Caco-2 (cell line): ENCODE results near the gene ATAD3C. TPM values are rescaled to one million over a fixed set of nuclear protein-coding genes. Genes with fewer than 3 reads are reported as not detected.
"Not testable (repeated sequence)": the region's sequence is repeated elsewhere in the genome, so short reads cannot be mapped to it uniquely, and the experiment has no call there.

Source experiments
- BruUV-seq: library from RNA; stranded (reverse); fragments of 400-500 nt; replicated peaks from 2 replicates; lab custom pipeline; 2021; lab: Mats Ljungman, UMichigan
- CTCF ChIA-PET: fragments of 300-600 bp; sonication (Branson Sonifier 250); formaldehyde crosslinking; loops from one replicate; lab custom pipeline; 2022; ENCODE audit warnings: antibody characterized with exemption; lab: Charles Lee
- POLR2A ChIA-PET: fragments of 300-600 bp; sonication (Branson Sonifier 250); formaldehyde crosslinking; loops from one replicate; lab custom pipeline; 2022; ENCODE audit warnings: antibody characterized with exemption; lab: Charles Lee
- DNase-seq, 2 experiments: peaks; one replicate each; pipeline versions ENCODE4 v3.0.0 to v3.0.0-alpha.2; 2020 to 2022
- H3K27me3 ChIP-seq: replicated peaks from 2 replicates; pipeline ENCODE4 v1.6.0; 2011; ENCODE audit warnings: low read length; ENCODE audit not compliant: control insufficient read depth, insufficient read depth
- H3K36me3 ChIP-seq: 2 replicates; pipeline ENCODE4 v1.5.1; 2011; ENCODE audit warnings: low read length; ENCODE audit not compliant: control insufficient read depth, insufficient read depth
- H3K4me1 ChIP-seq: fragments of 250-450 bp; sonication (Bioruptor Pico); 2 replicates; pipeline ENCODE4 v1.5.1; 2020; ENCODE audit warnings: mild to moderate bottlenecking
- H3K4me3 ChIP-seq: 2 replicates; pipeline ENCODE4 v1.5.1; 2011; ENCODE audit warnings: low read depth, mild to moderate bottlenecking, control low read depth, low read length
- H3K9me3 ChIP-seq: fragments of 250-450 bp; sonication (Bioruptor Pico); 2 replicates; pipeline ENCODE4 v1.5.1; 2020; ENCODE audit warnings: mild to moderate bottlenecking, moderate library complexity
- H3K27ac Mint-ChIP-seq: one replicate; pipeline ENCODE4 v1.8.0; 2022; ENCODE audit warnings: mixed read lengths; ENCODE audit not compliant: unreplicated experiment
- H3K27me3 Mint-ChIP-seq: one replicate; pipeline ENCODE4 v1.8.0; 2022; ENCODE audit warnings: mixed read lengths; ENCODE audit not compliant: insufficient read depth, unreplicated experiment
- H3K36me3 Mint-ChIP-seq: one replicate; pipeline ENCODE4 v1.8.0; 2022; ENCODE audit warnings: mild to moderate bottlenecking, mixed read lengths; ENCODE audit not compliant: insufficient read depth, unreplicated experiment
- H3K4me1 Mint-ChIP-seq: one replicate; pipeline ENCODE4 v1.8.0; 2022; ENCODE audit warnings: low read depth, mixed read lengths; ENCODE audit not compliant: unreplicated experiment
- H3K4me3 Mint-ChIP-seq: one replicate; pipeline ENCODE4 v1.8.0; 2022; ENCODE audit warnings: mild to moderate bottlenecking, moderate library complexity, mixed read lengths; ENCODE audit not compliant: unreplicated experiment
- H3K9me3 Mint-ChIP-seq: one replicate; pipeline ENCODE4 v1.8.0; 2022; ENCODE audit warnings: mixed read lengths; ENCODE audit not compliant: unreplicated experiment
- CTCF ChIP-seq, 2 experiments: fragments of 200-600 bp in 1 of 2; IDR thresholded peaks; 1 replicate in 1 of 2; 2 replicates in 1 of 2; pipeline versions ENCODE4 v1.5.1 to v1.8.0; 2011 to 2022; ENCODE audit warnings: antibody characterized with exemption in 1 of 2, control low read depth in 1 of 2, inconsistent platforms in 1 of 2, low read depth in 1 of 2, low read length in 1 of 2, mild to moderate bottlenecking in 1 of 2, moderate library complexity in 1 of 2; ENCODE audit not compliant: insufficient read depth in 1 of 2, severe bottlenecking in 1 of 2, unreplicated experiment in 1 of 2
- intact Hi-C: fragments of 100-400 bp; cut with micrococcal nuclease; formaldehyde crosslinking; loops from one replicate; pipeline ENCODE4 v1.10.0; 2022; ENCODE audit not compliant: unreplicated experiment
- total RNA-seq: library from RNA; stranded (reverse); gene quantifications from 2 replicates; pipeline ENCODE4 v1.2.3, GENCODE V29; 2022

The ATAD3C gene
- total RNA-seq, 1 experiment from 2014 or later = 0.95 TPM

GRCh38 chr1:1402072-1402900, 47.2 kb upstream of the ATAD3C start:
- peak; percentile 56 to 60 for DNase-seq
- H3K27ac Mint-ChIP-seq = peak overlapping the region; percentile 74
- H3K4me1 Mint-ChIP-seq = peaks cover 12% of the 10 kb centered on the region
- intact Hi-C loops = no loop called here
- H3K27me3 Mint-ChIP-seq = no peaks in the 10 kb centered on the region
- no peaks in the 10 kb centered on the region for H3K9me3 Mint-ChIP-seq
- CTCF ChIA-PET = interaction anchor here (0.6 to 1.0 kb wide), 3 partner anchors 31 to 139 kb away, joined by 3 read pairs; no protein-coding TSS in a partner anchor
- peaks cover 4% of the 10 kb centered on the region; the same call in 1 of the 2 replicates for H3K36me3 ChIP-seq
- no peaks in the 10 kb centered on the region for H3K27me3 ChIP-seq
- H3K4me3 ChIP-seq = no peak overlapping the region
- no peaks in the 10 kb centered on the region for H3K9me3 ChIP-seq
- peak; percentile 33 to 45 for TF ChIP-seq CTCF (IDR thresholded peaks at IDR 0.05; ENCODE audit: insufficient read depth in 1 of 2, low read depth in 1 of 2, low read length in 1 of 2, severe bottlenecking in 1 of 2, unreplicated experiment in 1 of 2)
- peaks cover 89% of the 10 kb centered on the region for H3K36me3 Mint-ChIP-seq
- H3K4me3 Mint-ChIP-seq = no peak overlapping the region
- POLR2A ChIA-PET = interaction anchor here (0.5 to 1.1 kb wide), 2 partner anchors 28 to 102 kb away, joined by 3 to 4 read pairs; no protein-coding TSS in a partner anchor
- BruUV-seq = no TSS peak
- peaks cover 19% of the 10 kb centered on the region for H3K4me1 ChIP-seq

GRCh38 chr1:1402901-1403392, 46.5 kb upstream of the ATAD3C start:
- peaks cover 13% of the 10 kb centered on the region for H3K4me1 ChIP-seq
- CTCF ChIA-PET = interaction anchor here (0.9 kb wide), 1 partner anchor 102 kb away, joined by 3 read pairs; no protein-coding TSS in a partner anchor
- intact Hi-C loops = not testable (repeated sequence)

GRCh38 chr1:1403653-1404052, 45.8 kb upstream of the ATAD3C start:
- no peaks in the 10 kb centered on the region for H3K9me3 Mint-ChIP-seq
- intact Hi-C loops = no loop called here
- H3K27ac Mint-ChIP-seq = peak overlapping the region; percentile 42
- Histone ChIP-seq H3K4me3 (no peak overlapping the region), H3K36me3 (peaks cover 4% of the 10 kb centered on the region; the same call in 1 of the 2 replicates), H3K9me3 (no peaks in the 10 kb centered on the region), H3K4me1 (peaks cover 10% of the 10 kb centered on the region), H3K27me3 (no peaks in the 10 kb centered on the region)
- TF ChIP-seq CTCF (IDR thresholded peaks at IDR 0.05; ENCODE audit: insufficient read depth in 1 of 2, low read depth in 1 of 2, low read length in 1 of 2, severe bottlenecking in 1 of 2, unreplicated experiment in 1 of 2) = no peak
- CTCF ChIA-PET = no interaction called here
- H3K4me1 Mint-ChIP-seq = peaks cover 12% of the 10 kb centered on the region
- POLR2A ChIA-PET = no interaction called here
- no peak overlapping the region for H3K4me3 Mint-ChIP-seq
- DNase-seq = no peak
- peaks cover 92% of the 10 kb centered on the region for H3K36me3 Mint-ChIP-seq
- no TSS peak for BruUV-seq
- H3K27me3 Mint-ChIP-seq = no peaks in the 10 kb centered on the region

More at GRCh38 chr1:1402901-1403392, 46.5 kb upstream of the ATAD3C start:
- POLR2A ChIA-PET = interaction anchor here (0.5 kb wide), 1 partner anchor 27 kb away, joined by 4 read pairs; no protein-coding TSS in a partner anchor
- not testable (repeated sequence) for H3K4me3 ChIP-seq, DNase-seq, H3K27ac Mint-ChIP-seq, H3K9me3 Mint-ChIP-seq, H3K36me3 ChIP-seq, H3K27me3 ChIP-seq, H3K4me3 Mint-ChIP-seq, H3K9me3 ChIP-seq, BruUV-seq, H3K27me3 Mint-ChIP-seq
- Mint-ChIP-seq H3K36me3 (peaks cover 91% of the 10 kb centered on the region), H3K4me1 (peaks cover 12% of the 10 kb centered on the region)
